Lower leg skin (tissue), 3 donors: ENCODE results near the gene GRIK4.

Experiments used
- CTCF ChIP-seq, 3 donors: fragments of 450-650 bp; IDR thresholded peaks; one replicate each; pipeline ENCODE4 v1.5.1; 2016; ENCODE audit warnings: antibody characterized with exemption in 3 of 3, mild to moderate bottlenecking in 3 of 3, moderate library complexity in 2 of 3
- POLR2A ChIP-seq, 2 donors: fragments of 450-650 bp; IDR thresholded peaks; one replicate each; pipeline ENCODE4 v1.6.1; 2016 to 2017; ENCODE audit warnings: antibody characterized with exemption in 2 of 2, mild to moderate bottlenecking in 1 of 2, moderate library complexity in 1 of 2

GRCh38 chr11:120811199-120811598 is 299.7 kb downstream of the GRIK4 start:
- no peak for TF ChIP-seq CTCF (IDR thresholded peaks at IDR 0.05)
- TF ChIP-seq POLR2A (IDR thresholded peaks at IDR 0.05): no peak
